ENCODE measurements around the gene TSPAN6. TPM values are rescaled to one million over a fixed set of nuclear protein-coding genes. Genes with fewer than 3 reads are reported as not detected.
A peak's percentile ranks its signal among the peaks of the same experiment; 100 is the strongest.

The TSPAN6 gene
- total and polyA plus RNA-seq, 7 donors: 7.5 to 57.1 (median 16.3) TPM

DNA sequence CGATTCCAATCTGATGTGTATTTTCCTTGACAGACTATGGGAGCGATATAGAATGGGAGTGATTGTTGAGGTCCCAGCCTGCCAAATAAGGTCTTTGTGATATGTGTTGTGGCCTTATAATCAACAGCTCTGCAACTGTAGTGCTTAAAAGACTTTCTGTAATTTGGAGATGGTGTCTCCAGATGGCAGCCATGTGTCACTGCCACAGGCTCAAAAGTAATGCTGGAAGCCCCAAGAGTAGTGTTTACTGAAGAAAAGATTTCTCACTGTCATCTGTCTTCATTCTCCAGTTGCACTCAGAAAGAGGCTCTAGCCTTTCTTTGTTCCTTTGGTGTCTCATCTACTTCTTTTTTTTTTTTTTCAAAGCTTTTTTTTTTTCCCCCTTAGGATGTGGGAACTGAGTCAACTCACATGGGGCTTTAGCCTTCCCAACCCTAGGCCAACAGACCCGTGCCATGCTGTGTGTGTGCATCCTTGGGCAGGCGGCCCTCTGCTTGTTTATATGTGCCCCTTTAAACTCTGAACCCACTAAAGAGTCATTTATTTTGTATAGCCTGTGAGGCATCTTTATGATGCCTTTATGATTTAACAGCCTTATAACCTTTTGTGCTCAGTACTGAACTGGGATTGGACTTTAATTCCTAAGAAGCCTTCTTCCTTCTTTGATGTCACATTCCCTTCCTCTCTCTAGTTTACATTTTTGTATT, 23.0 kb upstream of the TSPAN6 start:
- TF ChIP-seq, protein P1, sequence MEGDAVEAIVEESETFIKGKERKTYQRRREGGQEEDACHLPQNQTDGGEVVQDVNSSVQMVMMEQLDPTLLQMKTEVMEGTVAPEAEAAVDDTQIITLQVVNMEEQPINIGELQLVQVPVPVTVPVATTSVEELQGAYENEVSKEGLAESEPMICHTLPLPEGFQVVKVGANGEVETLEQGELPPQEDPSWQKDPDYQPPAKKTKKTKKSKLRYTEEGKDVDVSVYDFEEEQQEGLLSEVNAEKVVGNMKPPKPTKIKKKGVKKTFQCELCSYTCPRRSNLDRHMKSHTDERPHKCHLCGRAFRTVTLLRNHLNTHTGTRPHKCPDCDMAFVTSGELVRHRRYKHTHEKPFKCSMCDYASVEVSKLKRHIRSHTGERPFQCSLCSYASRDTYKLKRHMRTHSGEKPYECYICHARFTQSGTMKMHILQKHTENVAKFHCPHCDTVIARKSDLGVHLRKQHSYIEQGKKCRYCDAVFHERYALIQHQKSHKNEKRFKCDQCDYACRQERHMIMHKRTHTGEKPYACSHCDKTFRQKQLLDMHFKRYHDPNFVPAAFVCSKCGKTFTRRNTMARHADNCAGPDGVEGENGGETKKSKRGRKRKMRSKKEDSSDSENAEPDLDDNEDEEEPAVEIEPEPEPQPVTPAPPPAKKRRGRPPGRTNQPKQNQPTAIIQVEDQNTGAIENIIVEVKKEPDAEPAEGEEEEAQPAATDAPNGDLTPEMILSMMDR (IDR thresholded peaks at IDR 0.05): no peak
- TF ChIP-seq POLR2AphosphoS5 (IDR thresholded peaks at IDR 0.05) (no peak), EP300 (IDR thresholded peaks at IDR 0.05) (no peak), POLR2A (IDR thresholded peaks at IDR 0.05) (no peak)
- no peaks in the 10 kb centered on the region for H3K27me3 ChIP-seq
- H3K9me3 ChIP-seq: no peaks in the 10 kb centered on the region
- no peak overlapping the region for H3K4me3 ChIP-seq
- H3K36me3 ChIP-seq: no peaks in the 10 kb centered on the region
- 12 to 57% methylated on average over 4 of the region's 4 CpGs for WGBS, 2 donors
- intact Hi-C loops (cut with DNase I): no loop called here
- DNase-seq: no peak
- no peaks in the 10 kb centered on the region for H3K4me1 ChIP-seq
- no peak overlapping the region for H3K27ac ChIP-seq

DNA sequence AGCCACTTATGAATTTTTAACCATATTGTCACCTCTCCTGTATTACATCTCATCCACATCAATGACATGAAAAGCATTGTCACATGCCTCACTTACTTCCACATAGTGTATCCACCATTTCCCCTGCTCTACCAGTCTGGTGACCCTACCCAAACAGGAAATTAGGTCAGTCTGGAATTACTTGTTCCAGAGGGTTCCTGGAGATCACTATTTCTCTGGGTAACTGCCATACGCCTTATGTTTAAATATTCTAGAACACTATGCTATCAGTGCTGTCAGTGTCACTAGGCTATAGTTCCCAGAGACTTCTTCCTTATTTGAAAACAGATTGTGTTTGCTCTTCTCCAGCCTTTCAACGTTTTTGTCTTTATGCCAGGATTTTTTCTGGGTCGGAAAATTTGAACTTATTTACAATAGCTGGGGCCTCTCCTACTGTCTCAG, 22.4 kb upstream of the TSPAN6 start:
- Histone ChIP-seq H3K27ac (no peak overlapping the region), H3K27me3 (no peaks in the 10 kb centered on the region), H3K36me3 (no peaks in the 10 kb centered on the region), H3K9me3 (no peaks in the 10 kb centered on the region), H3K4me1 (no peaks in the 10 kb centered on the region), H3K4me3 (no peak overlapping the region)
- TF ChIP-seq, protein P1 (IDR thresholded peaks at IDR 0.05): no peak
- intact Hi-C loops (cut with DNase I): no loop called here
- no peak for DNase-seq
- WGBS, 2 donors: 3 to 41% methylated on average over 3 of the region's 3 CpGs

DNA sequence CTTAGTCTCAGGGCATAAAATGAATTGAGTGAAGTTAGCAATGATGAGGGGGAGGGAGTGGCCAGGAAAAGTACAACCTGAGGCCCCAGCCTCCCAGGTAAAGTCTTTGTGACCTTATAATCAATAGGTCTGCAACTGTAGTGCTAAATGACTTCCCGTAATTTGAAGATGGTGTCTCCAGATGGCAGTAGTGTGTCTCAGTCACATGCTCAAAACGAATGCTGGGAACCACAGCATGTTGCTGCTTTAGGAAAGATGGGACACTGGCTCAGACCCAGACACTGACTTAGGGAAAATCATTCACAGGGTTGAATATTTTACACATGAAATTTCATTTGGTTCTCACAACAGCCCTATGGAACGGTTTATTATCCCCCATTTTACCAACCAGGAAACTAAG, 17.7 kb upstream of the TSPAN6 start:
- Histone ChIP-seq H3K4me1 (no peaks in the 10 kb centered on the region), H3K36me3 (no peaks in the 10 kb centered on the region), H3K4me3 (no peak overlapping the region), H3K27me3 (no peaks in the 10 kb centered on the region), H3K9me3 (no peaks in the 10 kb centered on the region), H3K27ac (no peak overlapping the region)
- intact Hi-C loops (cut with DNase I): no loop called here
- 9 to 28% methylated on average over 3 of the region's 3 CpGs for WGBS, 2 donors
- DNase-seq: no peak
- TF ChIP-seq, protein P1 (IDR thresholded peaks at IDR 0.05): no peak
- TF ChIP-seq EP300 (IDR thresholded peaks at IDR 0.05): no peak
- no peak for TF ChIP-seq POLR2AphosphoS5 (IDR thresholded peaks at IDR 0.05)
- TF ChIP-seq POLR2A (IDR thresholded peaks at IDR 0.05): no peak

DNA sequence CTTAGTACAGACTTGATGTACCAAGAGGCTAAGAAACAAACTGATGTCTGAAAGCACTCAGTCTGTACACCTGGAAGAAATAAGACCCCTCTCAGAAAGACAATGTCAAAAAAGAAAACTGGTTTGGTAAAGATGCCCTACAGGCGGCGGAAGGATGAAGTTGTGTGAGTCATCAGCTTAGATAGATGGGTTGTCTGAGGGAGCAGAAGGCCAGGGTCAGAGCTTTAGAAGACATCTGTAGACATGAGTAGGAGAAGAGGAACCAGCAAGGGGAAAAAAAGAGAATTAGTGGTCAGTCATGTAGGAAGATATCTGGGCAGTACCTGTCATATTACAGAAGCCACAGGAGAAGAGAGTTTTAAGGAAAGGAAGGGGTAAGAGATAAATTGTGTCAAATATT, 15.7 kb upstream of the TSPAN6 start:
- Histone ChIP-seq H3K4me1 (no peaks in the 10 kb centered on the region), H3K27me3 (no peaks in the 10 kb centered on the region), H3K36me3 (no peaks in the 10 kb centered on the region), H3K27ac (no peak overlapping the region), H3K4me3 (no peak overlapping the region), H3K9me3 (no peaks in the 10 kb centered on the region)
- 92 to 94% methylated on average over 2 of the region's 2 CpGs for WGBS, 2 donors
- no peak for TF ChIP-seq POLR2A (IDR thresholded peaks at IDR 0.05)
- no peak for TF ChIP-seq EP300 (IDR thresholded peaks at IDR 0.05)
- TF ChIP-seq, protein P1 (IDR thresholded peaks at IDR 0.05): no peak
- TF ChIP-seq POLR2AphosphoS5 (IDR thresholded peaks at IDR 0.05): no peak
- no peak for DNase-seq
- intact Hi-C loops (cut with DNase I): no loop called here

DNA sequence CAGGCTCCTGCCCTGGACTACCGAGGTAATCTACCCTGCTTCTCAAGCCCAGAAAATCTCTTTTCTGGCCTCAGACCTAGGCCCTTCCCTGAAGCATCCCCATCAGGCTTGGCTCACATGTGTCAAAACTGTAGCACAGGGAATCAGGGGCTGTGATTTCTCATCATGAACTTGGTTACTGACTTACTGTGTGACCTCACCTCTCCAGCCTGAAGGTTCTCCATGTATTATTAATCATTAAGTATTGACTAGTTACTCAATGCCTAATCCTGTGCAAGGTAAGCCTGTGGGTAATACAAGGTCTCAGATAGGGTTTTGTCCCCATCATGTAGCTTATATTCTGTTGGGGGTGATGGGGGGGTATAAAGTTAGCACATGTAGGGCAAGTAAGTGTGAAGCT, 14.2 kb upstream of the TSPAN6 start:
- Histone ChIP-seq H3K27ac (peak overlapping the region; percentile 61 to 74 (median 68)), H3K4me1 (no peaks in the 10 kb centered on the region), H3K4me3 (no peak overlapping the region), H3K9me3 (no peaks in the 10 kb centered on the region), H3K27me3 (no peaks in the 10 kb centered on the region), H3K36me3 (no peaks in the 10 kb centered on the region)
- TF ChIP-seq POLR2A (IDR thresholded peaks at IDR 0.05): no peak
- no peak for TF ChIP-seq EP300 (IDR thresholded peaks at IDR 0.05)
- TF ChIP-seq, protein P1 (IDR thresholded peaks at IDR 0.05): no peak
- TF ChIP-seq POLR2AphosphoS5 (IDR thresholded peaks at IDR 0.05): no peak
- DNase-seq: no peak
- intact Hi-C loops (cut with DNase I): no loop called here
- 95 to 100% methylated on average over 1 of the region's 1 CpG for WGBS, 2 donors

Data from sigmoid colon (tissue), 7 donors.